Bronchial epithelial cell (primary cell): ENCODE results near the gene TUBB4A. TPM values are rescaled to one million over a fixed set of nuclear protein-coding genes. Genes with fewer than 3 reads are reported as not detected.

Source experiments
- DNase-seq: peaks from one replicate; pipeline ENCODE4 v3.0.0-alpha.2; 2010; ENCODE audit warnings: low read depth
- FAIRE-seq: peaks from 2 replicates; lab custom pipeline; 2011; peaks lifted over from hg19 to GRCh38; lab: Jason Lieb, UNC
- H3K27me3 ChIP-seq: 2 replicates; pipeline ENCODE4 v1.5.1; 2011; ENCODE audit warnings: low read length; ENCODE audit not compliant: control insufficient read depth, insufficient read depth
- H3K36me3 ChIP-seq: 2 replicates; pipeline ENCODE4 v1.5.1; 2011; ENCODE audit warnings: low read length; ENCODE audit not compliant: control insufficient read depth, insufficient read depth
- H3K4me3 ChIP-seq: 2 replicates; pipeline ENCODE4 v1.5.1; 2011; ENCODE audit warnings: mild to moderate bottlenecking, low read depth, low read length, control low read depth
- CTCF ChIP-seq: IDR thresholded peaks from 2 replicates; pipeline ENCODE4 v1.5.1; 2011; ENCODE audit warnings: mild to moderate bottlenecking, moderate library complexity, low read length, control low read depth, inconsistent platforms; ENCODE audit not compliant: insufficient read depth, severe bottlenecking
- total RNA-seq: library from RNA; depleted of rRNA; stranded (reverse); fragments of >200 nt; gene quantifications from 2 replicates; pipeline ENCODE4 v1.2.1, GENCODE V29; 2014

Gene TUBB4A
- total RNA-seq, 1 donor from 2014 or later = not detected

- FAIRE-seq = no peak
Observed at GRCh38 chr19:6483235-6483634, 18.9 kb downstream of the TUBB4A start.

GRCh38 chr19:6482343-6482686, 19.8 kb downstream of the TUBB4A start:
- TF ChIP-seq CTCF = no peak
- DNase-seq (no peak), FAIRE-seq (no peak)
- Histone ChIP-seq H3K4me3 (no peak overlapping the region), H3K27me3 (no peaks in the 10 kb centered on the region), H3K36me3 (no peaks in the 10 kb centered on the region)

More at GRCh38 chr19:6483235-6483634, 18.9 kb downstream of the TUBB4A start:
- Histone ChIP-seq H3K36me3 (no peaks in the 10 kb centered on the region), H3K4me3 (no peak overlapping the region), H3K27me3 (no peaks in the 10 kb centered on the region)
- TF ChIP-seq CTCF = no peak
- DNase-seq = no peak

GRCh38 chr19:6481541-6482342, 20.4 kb downstream of the TUBB4A start, which contains the start of gene DENND1C:
TSS of gene DENND1C (minus strand) at chr19:6481787. CDS start at chr19:6481695, 92 bp downstream.
- Histone ChIP-seq H3K27me3 (no peaks in the 10 kb centered on the region), H3K4me3 (no peak within 1 kb of the TSS), H3K36me3 (no peaks in the 10 kb centered on the region)
- peak; percentile 5 for TF ChIP-seq CTCF
- DNase-seq = no peak
- no peak for FAIRE-seq

- Histone ChIP-seq H3K36me3 (no peaks in the 10 kb centered on the region), H3K4me3 (no peak overlapping the region), H3K27me3 (peaks cover under 1% of the 10 kb centered on the region)
- FAIRE-seq (no peak), DNase-seq (no peak)
- no peak for TF ChIP-seq CTCF
Observed at GRCh38 chr19:6480848-6481415, 21.2 kb downstream of the TUBB4A start.

- TF ChIP-seq CTCF = no peak
- H3K27me3 ChIP-seq = peaks cover 11% of the 10 kb centered on the region
- no peaks in the 10 kb centered on the region for H3K36me3 ChIP-seq
- no peak overlapping the region for H3K4me3 ChIP-seq
- FAIRE-seq (peak; percentile 88), DNase-seq (no peak)
Observed at GRCh38 chr19:6479836-6480398, 22.2 kb downstream of the TUBB4A start.
